Measurements from ENCODE around the gene ADAMTS5. TPM values are rescaled to one million over a fixed set of nuclear protein-coding genes. Genes with fewer than 3 reads are reported as not detected.

ADAMTS5 gene
- polyA plus RNA-seq, 1 donor from 2014 or later, result 1.6 TPM

DNA sequence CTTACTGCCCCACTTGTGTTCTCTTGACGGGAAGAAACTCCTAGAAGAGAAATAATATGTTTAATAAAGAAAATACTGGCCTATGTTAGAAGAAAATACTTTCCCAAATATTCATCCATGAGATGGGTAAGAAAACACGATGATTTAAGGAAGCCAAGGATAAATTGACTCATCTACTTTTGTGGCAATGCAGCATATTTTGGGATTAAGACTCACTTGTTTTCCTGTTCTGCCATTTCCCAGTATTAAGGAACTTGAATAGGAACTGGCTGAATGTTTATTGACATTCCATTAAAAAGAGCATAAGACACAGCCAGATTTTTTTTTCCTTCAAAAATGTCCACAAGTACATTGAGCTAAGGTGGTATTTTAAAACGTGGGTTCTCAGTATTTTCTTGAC, 10.9 kb upstream of the ADAMTS5 start:
- no peak for TF ChIP-seq SMC3 (conservative IDR thresholded peaks at IDR 0.05; ENCODE audit: poor library complexity)
- TF ChIP-seq EP300 (conservative IDR thresholded peaks at IDR 0.05; ENCODE audit: poor library complexity, severe bottlenecking), result no peak
- TF ChIP-seq, protein P1, sequence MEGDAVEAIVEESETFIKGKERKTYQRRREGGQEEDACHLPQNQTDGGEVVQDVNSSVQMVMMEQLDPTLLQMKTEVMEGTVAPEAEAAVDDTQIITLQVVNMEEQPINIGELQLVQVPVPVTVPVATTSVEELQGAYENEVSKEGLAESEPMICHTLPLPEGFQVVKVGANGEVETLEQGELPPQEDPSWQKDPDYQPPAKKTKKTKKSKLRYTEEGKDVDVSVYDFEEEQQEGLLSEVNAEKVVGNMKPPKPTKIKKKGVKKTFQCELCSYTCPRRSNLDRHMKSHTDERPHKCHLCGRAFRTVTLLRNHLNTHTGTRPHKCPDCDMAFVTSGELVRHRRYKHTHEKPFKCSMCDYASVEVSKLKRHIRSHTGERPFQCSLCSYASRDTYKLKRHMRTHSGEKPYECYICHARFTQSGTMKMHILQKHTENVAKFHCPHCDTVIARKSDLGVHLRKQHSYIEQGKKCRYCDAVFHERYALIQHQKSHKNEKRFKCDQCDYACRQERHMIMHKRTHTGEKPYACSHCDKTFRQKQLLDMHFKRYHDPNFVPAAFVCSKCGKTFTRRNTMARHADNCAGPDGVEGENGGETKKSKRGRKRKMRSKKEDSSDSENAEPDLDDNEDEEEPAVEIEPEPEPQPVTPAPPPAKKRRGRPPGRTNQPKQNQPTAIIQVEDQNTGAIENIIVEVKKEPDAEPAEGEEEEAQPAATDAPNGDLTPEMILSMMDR (IDR thresholded peaks at IDR 0.05; ENCODE audit: poor library complexity, severe bottlenecking), result no peak
- no peak for TF ChIP-seq RAD21 (conservative IDR thresholded peaks at IDR 0.05)
- TF ChIP-seq, protein P2, sequence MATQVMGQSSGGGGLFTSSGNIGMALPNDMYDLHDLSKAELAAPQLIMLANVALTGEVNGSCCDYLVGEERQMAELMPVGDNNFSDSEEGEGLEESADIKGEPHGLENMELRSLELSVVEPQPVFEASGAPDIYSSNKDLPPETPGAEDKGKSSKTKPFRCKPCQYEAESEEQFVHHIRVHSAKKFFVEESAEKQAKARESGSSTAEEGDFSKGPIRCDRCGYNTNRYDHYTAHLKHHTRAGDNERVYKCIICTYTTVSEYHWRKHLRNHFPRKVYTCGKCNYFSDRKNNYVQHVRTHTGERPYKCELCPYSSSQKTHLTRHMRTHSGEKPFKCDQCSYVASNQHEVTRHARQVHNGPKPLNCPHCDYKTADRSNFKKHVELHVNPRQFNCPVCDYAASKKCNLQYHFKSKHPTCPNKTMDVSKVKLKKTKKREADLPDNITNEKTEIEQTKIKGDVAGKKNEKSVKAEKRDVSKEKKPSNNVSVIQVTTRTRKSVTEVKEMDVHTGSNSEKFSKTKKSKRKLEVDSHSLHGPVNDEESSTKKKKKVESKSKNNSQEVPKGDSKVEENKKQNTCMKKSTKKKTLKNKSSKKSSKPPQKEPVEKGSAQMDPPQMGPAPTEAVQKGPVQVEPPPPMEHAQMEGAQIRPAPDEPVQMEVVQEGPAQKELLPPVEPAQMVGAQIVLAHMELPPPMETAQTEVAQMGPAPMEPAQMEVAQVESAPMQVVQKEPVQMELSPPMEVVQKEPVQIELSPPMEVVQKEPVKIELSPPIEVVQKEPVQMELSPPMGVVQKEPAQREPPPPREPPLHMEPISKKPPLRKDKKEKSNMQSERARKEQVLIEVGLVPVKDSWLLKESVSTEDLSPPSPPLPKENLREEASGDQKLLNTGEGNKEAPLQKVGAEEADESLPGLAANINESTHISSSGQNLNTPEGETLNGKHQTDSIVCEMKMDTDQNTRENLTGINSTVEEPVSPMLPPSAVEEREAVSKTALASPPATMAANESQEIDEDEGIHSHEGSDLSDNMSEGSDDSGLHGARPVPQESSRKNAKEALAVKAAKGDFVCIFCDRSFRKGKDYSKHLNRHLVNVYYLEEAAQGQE (IDR thresholded peaks at IDR 0.05; ENCODE audit: borderline replicate concordance), result no peak
- no peak for TF ChIP-seq POLR2AphosphoS5 (IDR thresholded peaks at IDR 0.05)
- no peak for TF ChIP-seq EZH2 (IDR thresholded peaks at IDR 0.05; ENCODE audit: borderline replicate concordance, insufficient read depth, low read length, poor library complexity, severe bottlenecking)
- no peak for TF ChIP-seq MXI1 (conservative IDR thresholded peaks at IDR 0.05; ENCODE audit: poor library complexity, severe bottlenecking)
- no peak for TF ChIP-seq TAF1 (IDR thresholded peaks at IDR 0.05; ENCODE audit: low read depth)
- no peaks in the 10 kb centered on the region for H3K79me2 ChIP-seq (replicated peaks; ENCODE audit: insufficient read depth, low read length)
- H3K9me2 ChIP-seq (ENCODE audit: insufficient read depth, low read length), result no peaks in the 10 kb centered on the region
- H3F3A ChIP-seq (ENCODE audit: insufficient read depth, low read length, poor library complexity, severe bottlenecking), result no peaks in the 10 kb centered on the region
- no peak overlapping the region for H2AFZ ChIP-seq (ENCODE audit: low read depth, low read length)
- no peak overlapping the region for H3K4me2 ChIP-seq (ENCODE audit: low read length)
- no peak overlapping the region for H3K27ac ChIP-seq (ENCODE audit: low read length)
- no peak overlapping the region for H3K4me3 ChIP-seq (ENCODE audit: low read length)
- H3K9ac ChIP-seq (ENCODE audit: low read length), result no peak overlapping the region
- H3K27me3 ChIP-seq (ENCODE audit: insufficient read depth, low read depth, low read length), result no peaks in the 10 kb centered on the region
- no peaks in the 10 kb centered on the region for H4K20me1 ChIP-seq (ENCODE audit: insufficient read depth)
- no peaks in the 10 kb centered on the region for H3K9me3 ChIP-seq (ENCODE audit: low read length)
- no peaks in the 10 kb centered on the region for H3K36me3 ChIP-seq (ENCODE audit: insufficient read depth, low read length)

DNA sequence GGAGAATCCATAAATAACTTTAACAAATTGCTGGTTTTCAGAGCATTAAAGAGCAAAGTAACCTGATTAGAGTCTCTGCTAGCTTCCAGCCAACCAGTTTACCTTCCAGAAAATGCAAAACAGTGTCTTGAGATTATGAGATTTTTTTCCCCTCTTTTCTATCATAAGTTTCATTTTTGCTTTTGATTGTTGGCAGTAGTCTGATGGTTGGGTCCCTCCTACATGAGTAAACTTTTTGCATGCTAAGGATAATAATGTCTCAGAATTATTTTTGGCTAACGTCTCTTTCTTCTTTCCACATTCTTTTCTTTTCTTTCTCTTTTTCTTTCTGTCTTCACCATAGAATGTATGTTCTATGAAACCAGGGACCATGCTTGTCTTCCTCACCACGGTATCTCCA, 6.3 kb upstream of the ADAMTS5 start:
- TF ChIP-seq TAF1 (IDR thresholded peaks at IDR 0.05; ENCODE audit: low read depth) (no peak), POLR2AphosphoS5 (IDR thresholded peaks at IDR 0.05) (no peak), MXI1 (conservative IDR thresholded peaks at IDR 0.05; ENCODE audit: poor library complexity, severe bottlenecking) (no peak), SMC3 (conservative IDR thresholded peaks at IDR 0.05; ENCODE audit: poor library complexity) (no peak), EP300 (conservative IDR thresholded peaks at IDR 0.05; ENCODE audit: poor library complexity, severe bottlenecking) (no peak), EZH2 (IDR thresholded peaks at IDR 0.05; ENCODE audit: borderline replicate concordance, insufficient read depth, low read length, poor library complexity, severe bottlenecking) (no peak), RAD21 (conservative IDR thresholded peaks at IDR 0.05) (no peak)
- TF ChIP-seq, protein P1 (IDR thresholded peaks at IDR 0.05; ENCODE audit: poor library complexity, severe bottlenecking), result no peak
- TF ChIP-seq, protein P2 (IDR thresholded peaks at IDR 0.05; ENCODE audit: borderline replicate concordance), result no peak

More for the DNA sequence above, 6.3 kb upstream of the ADAMTS5 start:
- Histone ChIP-seq H3K4me2 (ENCODE audit: low read length) (no peak overlapping the region), H3K9me2 (ENCODE audit: insufficient read depth, low read length) (no peaks in the 10 kb centered on the region), H3K27me3 (ENCODE audit: insufficient read depth, low read depth, low read length) (peaks cover 5% of the 10 kb centered on the region), H3K4me3 (ENCODE audit: low read length) (no peak overlapping the region), H3K79me2 (replicated peaks; ENCODE audit: insufficient read depth, low read length) (no peaks in the 10 kb centered on the region), H3K9ac (ENCODE audit: low read length) (no peak overlapping the region), H3K27ac (ENCODE audit: low read length) (no peak overlapping the region), H3K36me3 (ENCODE audit: insufficient read depth, low read length) (no peaks in the 10 kb centered on the region), H4K20me1 (ENCODE audit: insufficient read depth) (no peaks in the 10 kb centered on the region), H2AFZ (ENCODE audit: low read depth, low read length) (no peak overlapping the region), H3F3A (ENCODE audit: insufficient read depth, low read length, poor library complexity, severe bottlenecking) (no peaks in the 10 kb centered on the region), H3K9me3 (ENCODE audit: low read length) (no peaks in the 10 kb centered on the region)

Measured in neural cell (in vitro differentiated cells).